ENCODE measurements around the gene PACRG.

DNA sequence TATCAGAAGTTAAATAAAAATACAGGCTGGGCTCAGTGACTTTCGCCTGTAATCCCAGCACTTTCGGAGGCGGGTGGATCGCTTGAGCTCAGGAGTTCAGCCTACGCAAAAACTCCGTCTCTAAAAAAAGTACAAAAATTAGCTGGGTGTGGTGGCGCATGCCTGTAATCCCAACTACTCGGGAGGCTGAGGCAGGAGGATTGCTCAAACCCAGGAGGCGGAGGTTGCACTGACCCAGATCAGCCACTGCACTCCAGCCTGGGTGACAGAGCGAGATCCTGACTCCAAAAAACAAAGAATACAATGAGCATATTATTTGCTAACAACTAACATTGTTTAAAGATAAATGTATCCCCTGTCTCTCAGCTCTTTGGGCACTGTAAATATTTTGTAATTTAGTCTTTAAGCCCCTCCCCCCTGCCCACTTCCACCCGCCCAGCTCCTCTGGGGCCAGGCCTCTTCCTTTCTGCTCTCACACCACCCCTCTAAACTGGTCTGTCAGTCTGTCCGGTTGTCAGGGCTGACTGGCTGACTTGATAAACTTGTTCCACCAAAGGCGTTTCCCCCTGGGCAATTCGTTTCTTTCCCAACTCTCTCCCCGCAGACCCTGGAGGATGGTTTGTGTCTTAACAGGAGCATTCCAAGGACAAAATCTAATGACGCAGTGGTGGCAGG lies 624.4 kb downstream of the PACRG start:
- no peak for TF ChIP-seq EZH2 (IDR thresholded peaks at IDR 0.05; ENCODE audit: insufficient read depth, poor library complexity, severe bottlenecking)
- no peak for TF ChIP-seq EZH2phosphoT487 (IDR thresholded peaks at IDR 0.05; ENCODE audit: insufficient read depth, low read depth)
